Right ventricle myocardium superior (tissue), 1 donor: ENCODE results near the gene ENKD1. TPM values are rescaled to one million over a fixed set of nuclear protein-coding genes. Genes with fewer than 3 reads are reported as not detected.
"Not testable (repeated sequence)": the region's sequence is repeated elsewhere in the genome, so short reads cannot be mapped to it uniquely, and the experiment has no call there.

Experiments used
- ATAC-seq: fragments of 200-7000 bp; cut with Tn5 transposase; one replicate; pipeline ENCODE4 v1.9.1; 2020; ENCODE audit warnings: mild to moderate bottlenecking; ENCODE audit not compliant: poor library complexity
- DNase-seq: peaks from one replicate; pipeline ENCODE4 v3.0.0-alpha.2; 2020
- intact Hi-C: fragments of 100-400 bp; cut with DNase I; formaldehyde crosslinking; loops from one replicate; pipeline ENCODE4 v1.11.2; 2022
- long read RNA-seq: library from polyadenylated mRNA; unstranded; transcript quantifications from one replicate; pipeline ENCODE4 v2.0.0, GENCODE V29; 2021
- total RNA-seq: library from RNA; stranded (reverse); fragmentation: NEBNext Ultra II Directional; extraction: Animal tissue kit (Norgen Biotek cat#: 25700); gene quantifications from one replicate; pipeline ENCODE4 v1.2.1, GENCODE V29; 2021
- donor health status: DM: no; HTN: yes; CAD: no; lungs with severe emphysema.

The ENKD1 gene, protein sequence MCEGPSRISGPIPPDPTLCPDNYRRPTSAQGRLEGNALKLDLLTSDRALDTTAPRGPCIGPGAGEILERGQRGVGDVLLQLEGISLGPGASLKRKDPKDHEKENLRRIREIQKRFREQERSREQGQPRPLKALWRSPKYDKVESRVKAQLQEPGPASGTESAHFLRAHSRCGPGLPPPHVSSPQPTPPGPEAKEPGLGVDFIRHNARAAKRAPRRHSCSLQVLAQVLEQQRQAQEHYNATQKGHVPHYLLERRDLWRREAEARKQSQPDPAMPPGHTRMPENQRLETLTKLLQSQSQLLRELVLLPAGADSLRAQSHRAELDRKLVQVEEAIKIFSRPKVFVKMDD
- total RNA-seq = 8.8 TPM
- long read RNA-seq, transcript ENKD1-201 (7 exons, 1,579 nt) = major isoform, 11 of 14 reads
- long read RNA-seq, partial matches to known transcripts = 1 of 14 reads
- long read RNA-seq, other reads (novel, unspliced or antisense) = 2 of 14 reads

DNA sequence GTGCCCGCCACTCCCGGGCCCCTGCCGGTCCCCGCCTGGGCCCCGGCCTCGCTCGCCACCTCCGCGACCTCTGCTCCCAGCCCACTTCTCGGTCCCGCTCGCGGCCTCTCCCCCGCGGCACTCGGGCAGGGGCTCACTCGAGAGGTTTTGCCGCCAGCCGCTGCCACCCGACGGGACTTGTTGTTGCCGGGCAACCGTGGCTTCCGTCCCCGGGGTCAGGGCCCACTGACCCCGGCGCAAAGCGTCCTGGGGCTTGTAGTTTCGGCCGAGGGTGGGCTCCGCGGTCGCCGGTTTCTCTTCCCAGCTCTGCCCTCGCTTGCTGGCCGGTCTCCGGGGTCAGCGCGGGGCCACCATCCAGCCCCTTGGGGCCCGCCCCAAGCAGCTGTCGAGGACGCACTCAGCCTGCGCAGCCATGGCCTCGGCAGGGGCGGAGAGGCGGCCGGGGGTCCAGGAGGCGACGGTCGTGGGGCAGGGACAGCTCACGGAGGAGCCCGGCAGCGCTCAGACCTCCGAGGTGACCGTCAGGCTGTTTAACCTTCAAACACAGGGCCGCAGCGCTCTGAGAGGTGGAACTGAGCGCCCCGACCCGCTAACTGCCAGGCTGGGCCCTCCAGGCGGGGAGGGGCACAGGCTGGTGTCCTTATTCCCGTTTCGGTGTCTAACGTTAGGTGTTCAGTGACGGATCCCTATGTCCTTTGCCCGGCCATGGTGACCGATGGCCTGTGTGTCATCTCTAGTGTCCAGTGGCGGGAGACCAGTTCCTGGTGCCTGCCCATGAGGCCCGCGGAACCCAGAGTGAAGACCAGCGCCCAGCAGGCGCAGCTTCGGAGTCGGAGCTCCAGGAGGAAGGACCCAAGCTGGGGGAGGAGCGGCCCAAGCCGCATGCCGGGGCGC lies at the start of gene ENKD1, which contains the start of gene C16orf86:
TSS of gene ENKD1 (minus strand) at position 192 of the 894 bp plus-strand sequence. CDS start 308 bp downstream, outside the sequence.
TSS of gene C16orf86 (plus strand) at position 256 of the 894 bp plus-strand sequence. CDS start at position 413, 157 bp downstream.
- peak; percentile 86 for ATAC-seq
- DNase-seq = peak; percentile 92
- intact Hi-C loops = loop anchor here (5.0 kb wide), 1 partner anchor 145 kb away; no protein-coding TSS in a partner anchor

DNA sequence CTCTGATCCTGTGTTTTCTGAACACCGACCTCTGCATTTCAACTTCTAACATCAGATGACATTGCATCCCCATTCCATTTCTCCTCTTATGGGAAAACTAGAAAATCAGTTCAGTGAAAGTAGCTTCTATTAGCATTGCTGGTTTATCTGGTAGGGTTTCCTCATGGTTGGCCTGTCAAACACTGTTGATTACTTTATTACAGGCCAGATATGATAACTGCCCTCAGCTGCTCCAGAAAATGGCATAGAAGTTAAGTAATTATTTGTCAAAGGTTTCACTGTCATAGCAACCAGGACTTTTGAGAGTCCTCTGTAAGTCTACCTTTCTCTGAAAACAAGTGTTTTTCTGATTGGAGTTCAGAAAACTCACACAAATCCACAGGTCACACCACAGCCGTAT lies 49.5 kb upstream of the ENKD1 start:
- ATAC-seq = no peak
- no peak for DNase-seq
- intact Hi-C loops = no loop called here

- no peak for ATAC-seq
- intact Hi-C loops = no loop called here
- no peak for DNase-seq
These were observed 48.0 kb upstream of the ENKD1 start for GRCh38 chr16:67714522-67714921.

DNA sequence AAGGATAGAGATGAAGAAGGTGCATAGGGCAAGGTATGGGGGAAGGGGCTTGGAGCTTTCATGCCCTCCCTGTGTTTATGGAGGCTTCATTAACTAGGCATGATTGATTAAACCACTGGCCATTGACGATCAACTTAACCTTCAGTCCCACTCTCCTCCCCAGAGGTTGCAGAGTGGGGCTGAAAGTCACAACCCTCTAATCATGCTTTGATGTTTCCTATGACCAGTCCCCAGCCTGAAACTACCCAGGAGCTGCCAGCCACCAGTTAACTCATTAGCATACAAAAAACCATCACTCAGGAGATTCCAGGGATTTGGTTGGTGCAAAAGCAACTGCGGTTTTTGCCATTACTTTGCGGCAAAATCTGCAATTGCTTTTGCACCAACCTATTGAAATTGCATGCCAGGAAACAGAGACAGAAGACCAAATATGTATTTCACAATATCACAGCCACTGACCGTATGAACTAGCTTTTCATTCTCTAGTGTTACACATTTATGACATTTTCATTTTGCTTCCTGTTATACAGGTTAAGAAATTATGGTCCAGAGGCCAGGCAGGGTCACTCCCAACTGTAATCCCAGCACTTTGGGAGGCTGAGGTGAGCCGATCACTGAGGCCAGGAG lies 47.2 kb upstream of the ENKD1 start:
- DNase-seq (no peak), ATAC-seq (no peak)
- intact Hi-C loops = no loop called here

DNA sequence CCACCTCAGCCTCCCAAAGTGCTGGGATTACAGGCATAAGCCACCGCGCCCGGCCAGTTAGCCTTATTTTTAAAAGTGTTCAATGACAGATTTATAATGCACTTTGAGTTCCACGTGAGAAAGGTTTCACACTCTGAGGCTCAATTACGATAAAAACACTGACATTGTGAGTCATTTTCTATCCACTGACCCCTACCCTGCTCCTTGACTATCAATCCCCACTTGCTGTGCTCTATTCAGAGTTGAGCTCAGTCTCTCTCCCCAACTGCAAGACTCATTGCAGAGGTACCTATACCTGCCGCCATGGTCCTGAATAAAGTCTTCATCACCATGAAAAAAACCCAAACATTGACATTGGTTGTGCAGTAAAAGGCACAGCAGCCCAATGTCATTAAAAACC lies 44.1 kb upstream of the ENKD1 start:
- intact Hi-C loops = no loop called here
- no peak for DNase-seq
- no peak for ATAC-seq

GRCh38 chr16:67709050-67709449 lies 42.5 kb upstream of the ENKD1 start:
- no peak for DNase-seq
- intact Hi-C loops = no loop called here
- ATAC-seq = no peak

- DNase-seq (no peak), ATAC-seq (no peak)
- intact Hi-C loops = no loop called here
These were observed 41.8 kb upstream of the ENKD1 start for GRCh38 chr16:67708368-67708771.

DNA sequence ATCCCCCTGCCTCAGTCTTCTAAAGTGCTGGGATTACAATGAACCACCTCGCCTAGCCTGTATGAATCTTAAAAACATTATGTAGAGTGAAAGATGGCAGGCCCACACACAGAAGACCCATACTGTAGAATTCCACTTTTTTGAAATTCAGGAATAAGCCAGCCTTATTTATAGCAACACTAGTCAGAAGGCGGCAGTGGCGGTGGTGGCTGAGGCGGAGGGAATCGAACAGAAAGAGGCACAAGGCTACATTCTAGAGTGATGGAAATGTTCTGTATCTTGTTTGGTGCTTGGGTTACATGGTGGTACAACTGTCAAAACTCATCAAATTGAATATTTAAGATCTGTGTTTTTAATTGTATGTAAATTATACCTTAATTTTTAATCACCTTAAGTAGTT lies 41.2 kb upstream of the ENKD1 start:
- DNase-seq (no peak), ATAC-seq (no peak)
- intact Hi-C loops = no loop called here

DNA sequence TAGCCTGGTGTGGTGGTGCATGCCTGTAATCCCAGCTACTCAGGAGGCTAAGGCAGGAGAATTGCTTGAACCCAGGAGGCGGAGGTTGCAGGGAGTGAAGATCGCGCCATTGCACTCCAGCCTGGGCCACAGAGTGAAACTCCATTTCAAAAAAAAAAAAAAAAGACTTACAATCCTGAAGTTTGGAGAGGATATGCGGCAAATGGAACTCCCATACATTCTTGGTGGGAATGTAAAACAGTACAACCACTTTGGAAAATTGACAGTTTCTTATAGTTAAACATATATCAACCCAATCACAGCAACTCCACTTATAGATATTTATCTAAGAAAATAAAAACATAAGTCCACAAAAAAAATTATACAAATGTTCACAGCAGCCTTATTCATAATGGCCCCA lies 40.7 kb upstream of the ENKD1 start:
- intact Hi-C loops = no loop called here
- no peak for ATAC-seq

DNA sequence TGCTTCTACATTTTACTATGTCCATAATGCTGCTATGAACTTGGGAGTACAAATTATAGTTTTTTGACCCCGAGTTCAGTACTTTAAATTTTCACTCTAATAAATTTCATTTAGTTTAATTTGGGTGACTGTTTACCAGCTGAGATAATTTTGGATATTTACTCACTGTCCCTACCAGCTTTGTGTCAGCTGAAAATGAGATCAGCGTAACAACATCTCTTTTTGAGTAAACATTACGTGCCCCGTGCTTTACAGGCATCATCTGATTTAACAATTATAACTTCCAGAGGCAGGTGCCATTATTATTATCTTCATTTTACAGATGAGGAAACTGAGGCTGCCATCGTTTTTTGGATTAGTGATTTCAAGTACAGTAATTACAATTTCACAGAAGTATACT lies 37.6 kb upstream of the ENKD1 start:
- ATAC-seq = no peak
- intact Hi-C loops = no loop called here
- DNase-seq = no peak

More for the DNA sequence above, 40.7 kb upstream of the ENKD1 start:
- DNase-seq = no peak

DNA sequence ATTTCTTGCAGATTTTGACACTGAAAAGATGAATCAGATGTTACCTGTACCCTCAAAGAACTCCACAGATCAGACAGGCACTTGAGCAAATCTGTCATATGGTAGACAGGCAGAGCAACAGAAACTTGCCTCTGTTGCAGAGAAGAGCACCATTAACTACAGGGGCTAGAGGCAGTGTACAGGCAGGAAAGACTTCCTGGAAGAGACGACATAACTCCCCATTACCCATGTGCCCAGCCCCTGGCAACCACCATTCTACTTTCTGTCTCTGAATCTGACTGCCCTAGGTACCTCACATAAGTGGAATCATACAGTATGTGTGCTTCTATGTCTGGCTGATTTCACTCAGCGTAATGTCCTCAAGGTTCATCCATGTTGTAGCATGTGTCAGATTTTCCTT lies 37.1 kb upstream of the ENKD1 start:
- intact Hi-C loops = no loop called here
- ATAC-seq (no peak), DNase-seq (no peak)

DNA sequence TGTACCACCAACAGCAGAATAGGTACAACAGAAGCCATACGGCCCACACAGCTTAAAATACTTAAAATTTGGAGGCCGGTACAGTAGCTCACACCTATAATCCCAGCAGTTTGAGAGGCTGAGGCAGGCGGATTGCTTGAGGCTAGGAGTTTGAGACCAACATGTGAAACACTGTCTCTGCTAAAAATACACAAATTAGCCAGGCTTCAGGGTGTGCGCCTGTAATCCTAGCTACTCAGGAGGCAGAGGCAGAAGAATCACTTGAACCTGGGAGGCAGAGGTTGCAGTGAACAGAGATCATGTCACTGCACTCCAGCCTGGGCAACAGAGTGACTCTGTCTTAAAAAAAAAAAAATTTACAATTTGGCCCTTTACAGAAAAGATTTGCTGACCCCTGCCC lies 35.6 kb upstream of the ENKD1 start:
- intact Hi-C loops = no loop called here

GRCh38 chr16:67701420-67701819 lies 34.9 kb upstream of the ENKD1 start:
- ATAC-seq = no peak
- intact Hi-C loops = no loop called here

More for the DNA sequence above, 35.6 kb upstream of the ENKD1 start:
- ATAC-seq (no peak), DNase-seq (no peak)

GRCh38 chr16:67699265-67699664 lies 32.7 kb upstream of the ENKD1 start:
- no peak for DNase-seq
- no peak for ATAC-seq
- intact Hi-C loops = no loop called here

More at GRCh38 chr16:67701420-67701819, 34.9 kb upstream of the ENKD1 start:
- DNase-seq = no peak

- no peak for DNase-seq
- ATAC-seq = no peak
- intact Hi-C loops = no loop called here
These were observed 31.1 kb upstream of the ENKD1 start for GRCh38 chr16:67697422-67698185.

DNA sequence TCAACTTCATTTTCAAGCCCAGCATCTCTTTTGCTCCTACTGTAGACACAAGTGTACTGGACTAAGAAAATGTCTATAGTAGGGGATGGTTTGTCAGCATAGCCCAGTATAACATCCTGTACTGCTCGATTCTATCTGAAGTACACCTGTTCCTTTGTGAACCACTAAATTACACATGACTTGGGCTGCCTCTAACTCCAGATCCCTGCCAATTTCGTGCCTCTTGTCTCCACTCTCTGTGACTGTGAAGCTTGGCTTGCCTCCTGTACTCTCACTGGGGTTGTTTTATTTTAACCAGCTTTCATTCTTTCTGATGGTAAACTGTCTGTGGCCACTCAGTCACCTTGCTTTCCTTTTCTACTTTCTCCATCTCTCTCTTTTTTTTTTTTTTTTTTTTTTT lies 28.1 kb upstream of the ENKD1 start:
- DNase-seq = no peak
- ATAC-seq = peak; percentile 70
- intact Hi-C loops = no loop called here

DNA sequence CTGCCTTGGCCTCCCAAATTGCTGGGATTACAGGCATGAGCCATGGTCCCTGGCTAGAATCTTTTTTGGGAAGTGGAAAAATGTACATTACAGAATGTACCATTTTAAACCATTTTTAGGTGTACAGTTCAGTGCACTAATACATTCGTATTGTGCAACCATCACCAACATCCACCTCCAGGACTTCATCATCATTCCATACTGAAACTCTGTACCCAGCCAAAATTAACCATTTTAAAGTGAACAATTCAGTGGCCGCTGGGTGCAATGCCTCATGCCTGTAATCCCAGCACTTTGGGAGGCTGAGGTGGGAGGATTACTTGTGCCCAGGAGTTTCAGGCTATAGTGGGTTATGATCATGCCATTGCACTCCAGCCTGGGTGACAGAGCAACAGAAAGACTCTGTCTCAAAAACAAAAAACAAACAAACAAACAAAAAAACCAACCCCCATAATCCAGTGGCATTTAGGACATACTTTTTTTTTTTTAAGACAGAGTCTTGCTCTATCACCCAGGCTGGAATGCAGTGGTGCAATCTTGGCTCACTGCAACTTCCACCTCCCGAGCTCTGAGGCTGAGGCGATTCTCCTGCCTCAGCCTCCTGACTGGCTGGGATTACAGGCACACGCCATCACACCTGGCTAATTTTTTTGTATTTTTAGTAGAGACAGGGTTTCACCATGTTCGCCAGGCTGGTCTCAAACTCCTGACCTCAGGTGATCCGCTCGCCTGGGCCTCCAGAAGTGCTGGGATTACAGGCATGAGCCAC lies 27.2 kb upstream of the ENKD1 start:
- intact Hi-C loops, ATAC-seq, DNase-seq: not testable (repeated sequence)
